Liver (tissue), 3 donors: ENCODE measurements around the gene CCDC6.

ENCODE experiments used
- EGR1 ChIP-seq, 2 donors: IDR thresholded peaks; 2 replicates each; pipeline ENCODE4 v1.6.1; 2016 to 2018; ENCODE audit warnings: antibody characterized with exemption in 2 of 2, low read depth in 2 of 2
- GABPA ChIP-seq, 2 donors: IDR thresholded peaks in 1 of 2; conservative IDR thresholded peaks in 1 of 2; 2 replicates each; pipeline ENCODE4 v1.6.1; 2016; ENCODE audit warnings: antibody characterized with exemption in 2 of 2, mild to moderate bottlenecking in 1 of 2, moderate library complexity in 1 of 2
- HNF4A ChIP-seq, 2 donors: conservative IDR thresholded peaks; 2 replicates each; pipeline ENCODE4 v1.6.1; 2016; ENCODE audit warnings: antibody characterized with exemption in 2 of 2, mild to moderate bottlenecking in 2 of 2
- SP1 ChIP-seq: IDR thresholded peaks from 2 replicates; pipeline ENCODE4 v1.6.1; 2018; ENCODE audit warnings: antibody characterized with exemption, mild to moderate bottlenecking
- TAF1 ChIP-seq: conservative IDR thresholded peaks from 2 replicates; pipeline ENCODE4 v1.6.1; 2016; ENCODE audit warnings: antibody characterized with exemption, mild to moderate bottlenecking
- YY1 ChIP-seq: IDR thresholded peaks from 2 replicates; pipeline ENCODE4 v1.6.1; 2016; ENCODE audit warnings: antibody characterized with exemption, mild to moderate bottlenecking
- TF ChIP-seq, protein P1 (sequence below): fragments of 150-350 bp; IDR thresholded peaks from 2 replicates; pipeline ENCODE4 v1.5.1; 2017; ENCODE audit warnings: improper control_type of control experiment, low read depth, low read length; ENCODE audit not compliant: missing input control
- TF ChIP-seq, protein P2 (sequence below): IDR thresholded peaks from 2 replicates; pipeline ENCODE4 v1.6.1; 2016; ENCODE audit warnings: antibody characterized with exemption
- TF ChIP-seq, protein P3 (sequence below): IDR thresholded peaks from 2 replicates; pipeline ENCODE4 v1.6.1; 2016; ENCODE audit warnings: antibody characterized with exemption
- TF ChIP-seq, protein P4 (sequence below): IDR thresholded peaks from 2 replicates; pipeline ENCODE4 v1.6.1; 2016; ENCODE audit warnings: antibody characterized with exemption, mild to moderate bottlenecking
- donor health status: healthy.
- donor health status: healthy.

DNA sequence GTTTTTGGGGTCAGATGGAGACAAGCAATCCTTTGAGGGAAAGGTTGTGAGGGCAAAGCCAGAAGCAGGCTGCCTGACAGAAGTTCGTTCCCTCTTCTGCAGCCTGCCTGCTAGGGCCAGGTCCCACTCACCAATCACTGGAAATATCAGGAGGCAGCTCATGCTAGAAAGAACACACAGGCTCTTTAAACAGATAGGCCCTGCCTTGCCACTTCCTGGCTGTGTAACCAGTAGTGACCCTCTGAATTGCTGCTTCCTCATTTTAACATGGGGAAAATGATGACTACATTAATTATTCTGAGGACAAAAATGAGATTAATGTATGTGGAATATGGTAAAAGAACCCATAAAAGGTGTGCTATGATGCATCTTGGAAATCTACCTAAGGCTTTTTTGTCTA, 102.6 kb downstream of the CCDC6 start:
- TF ChIP-seq, protein P1, sequence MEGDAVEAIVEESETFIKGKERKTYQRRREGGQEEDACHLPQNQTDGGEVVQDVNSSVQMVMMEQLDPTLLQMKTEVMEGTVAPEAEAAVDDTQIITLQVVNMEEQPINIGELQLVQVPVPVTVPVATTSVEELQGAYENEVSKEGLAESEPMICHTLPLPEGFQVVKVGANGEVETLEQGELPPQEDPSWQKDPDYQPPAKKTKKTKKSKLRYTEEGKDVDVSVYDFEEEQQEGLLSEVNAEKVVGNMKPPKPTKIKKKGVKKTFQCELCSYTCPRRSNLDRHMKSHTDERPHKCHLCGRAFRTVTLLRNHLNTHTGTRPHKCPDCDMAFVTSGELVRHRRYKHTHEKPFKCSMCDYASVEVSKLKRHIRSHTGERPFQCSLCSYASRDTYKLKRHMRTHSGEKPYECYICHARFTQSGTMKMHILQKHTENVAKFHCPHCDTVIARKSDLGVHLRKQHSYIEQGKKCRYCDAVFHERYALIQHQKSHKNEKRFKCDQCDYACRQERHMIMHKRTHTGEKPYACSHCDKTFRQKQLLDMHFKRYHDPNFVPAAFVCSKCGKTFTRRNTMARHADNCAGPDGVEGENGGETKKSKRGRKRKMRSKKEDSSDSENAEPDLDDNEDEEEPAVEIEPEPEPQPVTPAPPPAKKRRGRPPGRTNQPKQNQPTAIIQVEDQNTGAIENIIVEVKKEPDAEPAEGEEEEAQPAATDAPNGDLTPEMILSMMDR = no peak
- TF ChIP-seq HNF4A (conservative IDR thresholded peaks at IDR 0.05) (no peak), EGR1 (IDR thresholded peaks at IDR 0.05; ENCODE audit: low read depth in 2 of 2) (no peak), TAF1 (no peak), YY1 (no peak), GABPA (IDR thresholded peaks at IDR 0.05 in 1 of 2, conservative IDR thresholded peaks at IDR 0.05 in 1 of 2) (no peak), SP1 (no peak)
- TF ChIP-seq, protein P2, sequence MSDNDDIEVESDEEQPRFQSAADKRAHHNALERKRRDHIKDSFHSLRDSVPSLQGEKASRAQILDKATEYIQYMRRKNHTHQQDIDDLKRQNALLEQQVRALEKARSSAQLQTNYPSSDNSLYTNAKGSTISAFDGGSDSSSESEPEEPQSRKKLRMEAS = no peak
- TF ChIP-seq, protein P3, sequence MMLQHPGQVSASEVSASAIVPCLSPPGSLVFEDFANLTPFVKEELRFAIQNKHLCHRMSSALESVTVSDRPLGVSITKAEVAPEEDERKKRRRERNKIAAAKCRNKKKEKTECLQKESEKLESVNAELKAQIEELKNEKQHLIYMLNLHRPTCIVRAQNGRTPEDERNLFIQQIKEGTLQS = no peak
- TF ChIP-seq, protein P4, sequence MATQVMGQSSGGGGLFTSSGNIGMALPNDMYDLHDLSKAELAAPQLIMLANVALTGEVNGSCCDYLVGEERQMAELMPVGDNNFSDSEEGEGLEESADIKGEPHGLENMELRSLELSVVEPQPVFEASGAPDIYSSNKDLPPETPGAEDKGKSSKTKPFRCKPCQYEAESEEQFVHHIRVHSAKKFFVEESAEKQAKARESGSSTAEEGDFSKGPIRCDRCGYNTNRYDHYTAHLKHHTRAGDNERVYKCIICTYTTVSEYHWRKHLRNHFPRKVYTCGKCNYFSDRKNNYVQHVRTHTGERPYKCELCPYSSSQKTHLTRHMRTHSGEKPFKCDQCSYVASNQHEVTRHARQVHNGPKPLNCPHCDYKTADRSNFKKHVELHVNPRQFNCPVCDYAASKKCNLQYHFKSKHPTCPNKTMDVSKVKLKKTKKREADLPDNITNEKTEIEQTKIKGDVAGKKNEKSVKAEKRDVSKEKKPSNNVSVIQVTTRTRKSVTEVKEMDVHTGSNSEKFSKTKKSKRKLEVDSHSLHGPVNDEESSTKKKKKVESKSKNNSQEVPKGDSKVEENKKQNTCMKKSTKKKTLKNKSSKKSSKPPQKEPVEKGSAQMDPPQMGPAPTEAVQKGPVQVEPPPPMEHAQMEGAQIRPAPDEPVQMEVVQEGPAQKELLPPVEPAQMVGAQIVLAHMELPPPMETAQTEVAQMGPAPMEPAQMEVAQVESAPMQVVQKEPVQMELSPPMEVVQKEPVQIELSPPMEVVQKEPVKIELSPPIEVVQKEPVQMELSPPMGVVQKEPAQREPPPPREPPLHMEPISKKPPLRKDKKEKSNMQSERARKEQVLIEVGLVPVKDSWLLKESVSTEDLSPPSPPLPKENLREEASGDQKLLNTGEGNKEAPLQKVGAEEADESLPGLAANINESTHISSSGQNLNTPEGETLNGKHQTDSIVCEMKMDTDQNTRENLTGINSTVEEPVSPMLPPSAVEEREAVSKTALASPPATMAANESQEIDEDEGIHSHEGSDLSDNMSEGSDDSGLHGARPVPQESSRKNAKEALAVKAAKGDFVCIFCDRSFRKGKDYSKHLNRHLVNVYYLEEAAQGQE = no peak
